IMR-90 (cell line): ENCODE data around the gene SLC16A5. TPM values are rescaled to one million over a fixed set of nuclear protein-coding genes. Genes with fewer than 3 reads are reported as not detected.
A peak's percentile ranks its signal among the peaks of the same experiment; 100 is the strongest.

Experiments
- ATAC-seq: fragments of 200-7000 bp; cut with Tn5 transposase; 2 replicates; pipeline ENCODE4 v1.9.1; 2020; ENCODE audit warnings: low read depth, mild to moderate bottlenecking, moderate library complexity
- BruUV-seq: library from RNA; stranded (reverse); fragments of 400-500 nt; replicated peaks from 2 replicates; lab custom pipeline; 2021; lab: Mats Ljungman, UMichigan
- CTCF ChIA-PET: fragments of 300-600 bp; formaldehyde crosslinking; extraction: SDS; loops from one replicate; lab custom pipeline; 2021; ENCODE audit warnings: antibody characterized with exemption; lab: Yijun Ruan, JAX
- POLR2A ChIA-PET: fragments of 300-600 bp; sonication (Branson Sonifier 250); formaldehyde crosslinking; loops from one replicate; lab custom pipeline; 2022; ENCODE audit warnings: antibody characterized with exemption; ENCODE audit not compliant: unreplicated experiment; lab: Charles Lee
- DNase-seq: peaks from one replicate; pipeline ENCODE4 v3.0.0; 2013
- H2AFZ ChIP-seq: replicated peaks from 2 replicates; pipeline ENCODE3; 2013; ENCODE audit warnings: low read length, mild to moderate bottlenecking; ENCODE audit not compliant: poor library complexity
- H2AK5ac ChIP-seq: 2 replicates; pipeline ENCODE4 v1.6.1; 2013; ENCODE audit warnings: low read depth, low read length, inconsistent platforms
- H2AK9ac ChIP-seq: replicated peaks from 2 replicates; pipeline ENCODE3; 2013; ENCODE audit warnings: mild to moderate bottlenecking, low read depth, low read length, moderate library complexity; ENCODE audit not compliant: poor library complexity
- H2BK120ac ChIP-seq: 2 replicates; pipeline ENCODE4 v1.6.1; 2013; ENCODE audit warnings: low read depth, low read length, inconsistent platforms
- H2BK15ac ChIP-seq: 3 replicates; pipeline ENCODE4 v1.6.1; 2013; ENCODE audit warnings: low read depth, low read length, inconsistent platforms
- H2BK20ac ChIP-seq: 2 replicates; pipeline ENCODE4 v1.6.1; 2013; ENCODE audit warnings: low read depth, mild to moderate bottlenecking, inconsistent platforms, low read length, moderate library complexity
- H2BK5ac ChIP-seq: 2 replicates; pipeline ENCODE4 v1.6.1; 2013; ENCODE audit warnings: mild to moderate bottlenecking, low read depth, low read length, inconsistent platforms; ENCODE audit not compliant: poor library complexity, severe bottlenecking
- H3K14ac ChIP-seq: replicated peaks from 2 replicates; pipeline ENCODE4 v1.6.1; 2013; ENCODE audit warnings: low read depth, low read length, inconsistent platforms
- H3K18ac ChIP-seq: 2 replicates; pipeline ENCODE4 v1.6.1; 2013; ENCODE audit warnings: low read depth, low read length, control low read depth
- H3K23ac ChIP-seq: 2 replicates; pipeline ENCODE4 v1.6.1; 2013; ENCODE audit warnings: low read depth, low read length, inconsistent platforms
- H3K27ac ChIP-seq: 2 replicates; pipeline ENCODE4 v1.5.1; 2013; ENCODE audit warnings: mild to moderate bottlenecking, control low read depth, low read length; ENCODE audit not compliant: insufficient read depth
- H3K27me3 ChIP-seq: 2 replicates; pipeline ENCODE4 v1.6.1; 2013; ENCODE audit warnings: low read length; ENCODE audit not compliant: control insufficient read depth, insufficient read depth
- H3K36me3 ChIP-seq: 2 replicates; pipeline ENCODE4 v1.6.1; 2013; ENCODE audit warnings: low read length, mixed read lengths; ENCODE audit not compliant: control insufficient read depth, insufficient read depth
- H3K4ac ChIP-seq: 2 replicates; pipeline ENCODE4 v1.6.1; 2013; ENCODE audit warnings: low read depth, low read length, inconsistent platforms
- H3K4me1 ChIP-seq: 2 replicates; pipeline ENCODE4 v1.6.1; 2013; ENCODE audit warnings: low read length, mixed read lengths; ENCODE audit not compliant: control insufficient read depth, insufficient read depth
- H3K4me2 ChIP-seq: 2 replicates; pipeline ENCODE4 v1.6.1; 2013; ENCODE audit warnings: low read depth, mild to moderate bottlenecking, control low read depth, low read length, moderate library complexity
- H3K4me3 ChIP-seq: 2 replicates; pipeline ENCODE4 v1.5.1; 2013; ENCODE audit warnings: low read depth, mild to moderate bottlenecking, control low read depth, low read length, moderate library complexity; ENCODE audit not compliant: insufficient read depth
- H3K56ac ChIP-seq: 2 replicates; pipeline ENCODE4 v1.6.1; 2013; ENCODE audit warnings: low read length, inconsistent platforms; ENCODE audit not compliant: insufficient read depth; ENCODE audit errors: extremely low read depth
- H3K79me1 ChIP-seq, 2 experiments: 2 replicates each; pipeline ENCODE4 v1.6.1; 2013; ENCODE audit warnings: low read length in 2 of 2, inconsistent platforms in 1 of 2, low read depth in 1 of 2
- H3K9ac ChIP-seq: 2 replicates; pipeline ENCODE4 v1.6.1; 2013; ENCODE audit warnings: low read depth, low read length, control low read depth
- H3K9me1 ChIP-seq: 2 replicates; pipeline ENCODE4 v1.6.1; 2013; ENCODE audit warnings: low read length, inconsistent platforms; ENCODE audit not compliant: insufficient read depth
- H3K9me3 ChIP-seq: 2 replicates; pipeline ENCODE4 v1.6.1; 2013; ENCODE audit warnings: low read length; ENCODE audit not compliant: control insufficient read depth, insufficient read depth
- H4K20me1 ChIP-seq: 2 replicates; pipeline ENCODE4 v1.6.1; 2013; ENCODE audit warnings: low read length, inconsistent platforms; ENCODE audit not compliant: insufficient read depth
- H4K5ac ChIP-seq: 2 replicates; pipeline ENCODE4 v1.6.1; 2013; ENCODE audit warnings: mild to moderate bottlenecking, low read depth, low read length, control low read depth
- H4K8ac ChIP-seq, 2 experiments: 2 replicates each; pipeline ENCODE4 v1.6.1; 2013; ENCODE audit warnings: low read depth in 2 of 2, low read length in 2 of 2, control low read depth in 1 of 2, inconsistent platforms in 1 of 2
- H4K91ac ChIP-seq: 2 replicates; pipeline ENCODE4 v1.6.1; 2013; ENCODE audit warnings: low read depth, low read length, inconsistent platforms; ENCODE audit not compliant: insufficient read depth
- CEBPB ChIP-seq: IDR thresholded peaks from 2 replicates; pipeline ENCODE4 v1.6.1; 2012; ENCODE audit warnings: low read depth, low read length, improper control_type of control experiment
- MXI1 ChIP-seq: IDR thresholded peaks from 2 replicates; pipeline ENCODE4 v1.6.1; 2012; ENCODE audit warnings: low read depth, mild to moderate bottlenecking, low read length, moderate library complexity, borderline replicate concordance
- RAD21 ChIP-seq: IDR thresholded peaks from 2 replicates; pipeline ENCODE4 v1.6.1; 2012; ENCODE audit warnings: low read length, improper control_type of control experiment
- WGBS, 2 experiments: methylation state at CpG; one replicate each; pipeline versions ENCODE4 v1.1.5 to v1.1.7; 2013; ENCODE audit warnings: missing lambda C conversion rate in 2 of 2; ENCODE audit not compliant: insufficient read length in 1 of 2; ENCODE audit errors: extremely low coverage in 2 of 2; 5-methylcytosine and 5-hydroxymethylcytosine counted together
- dilution Hi-C: fragments of 300-500 bp; cut with HindIII; formaldehyde crosslinking; loops from one replicate; pipeline ENCODE4 v1.14.3; 2018; ENCODE audit warnings: low sequenced_read_pairs; ENCODE audit not compliant: unreplicated experiment
- in situ Hi-C: fragments of 300-500 bp; cut with MboI; formaldehyde crosslinking; loops from 3 replicates; pipeline ENCODE4 v1.14.3; 2019; ENCODE audit warnings: low sequenced_read_pairs, inconsistent platforms, mixed read lengths
- intact Hi-C: fragments of 100-400 bp; cut with micrococcal nuclease; formaldehyde crosslinking; loops from 2 replicates; pipeline ENCODE4 v1.10.0; 2022
- polyA plus RNA-seq, 3 experiments: library from polyadenylated mRNA; depleted of rRNA; stranded (reverse); fragments of >200 nt; gene quantifications; 2 replicates each; pipeline ENCODE4 v1.2.3, GENCODE V29; 2012; ENCODE audit warnings: low replicate concordance in 1 of 3
- total RNA-seq: library from RNA; depleted of rRNA; stranded (reverse); fragments of >200 nt; gene quantifications from 2 replicates; pipeline ENCODE4 v1.2.3, GENCODE V29; 2012
- TF ChIP-seq, protein P1 (sequence below): conservative IDR thresholded peaks from 2 replicates; pipeline ENCODE4 v1.5.1; 2012; ENCODE audit warnings: mild to moderate bottlenecking, low read depth, low read length, improper control_type of control experiment

Gene SLC16A5
- total and polyA plus RNA-seq, 2 of the 4 experiments (the other 2 are of a cell fraction): 1.8 to 7.1 TPM

DNA sequence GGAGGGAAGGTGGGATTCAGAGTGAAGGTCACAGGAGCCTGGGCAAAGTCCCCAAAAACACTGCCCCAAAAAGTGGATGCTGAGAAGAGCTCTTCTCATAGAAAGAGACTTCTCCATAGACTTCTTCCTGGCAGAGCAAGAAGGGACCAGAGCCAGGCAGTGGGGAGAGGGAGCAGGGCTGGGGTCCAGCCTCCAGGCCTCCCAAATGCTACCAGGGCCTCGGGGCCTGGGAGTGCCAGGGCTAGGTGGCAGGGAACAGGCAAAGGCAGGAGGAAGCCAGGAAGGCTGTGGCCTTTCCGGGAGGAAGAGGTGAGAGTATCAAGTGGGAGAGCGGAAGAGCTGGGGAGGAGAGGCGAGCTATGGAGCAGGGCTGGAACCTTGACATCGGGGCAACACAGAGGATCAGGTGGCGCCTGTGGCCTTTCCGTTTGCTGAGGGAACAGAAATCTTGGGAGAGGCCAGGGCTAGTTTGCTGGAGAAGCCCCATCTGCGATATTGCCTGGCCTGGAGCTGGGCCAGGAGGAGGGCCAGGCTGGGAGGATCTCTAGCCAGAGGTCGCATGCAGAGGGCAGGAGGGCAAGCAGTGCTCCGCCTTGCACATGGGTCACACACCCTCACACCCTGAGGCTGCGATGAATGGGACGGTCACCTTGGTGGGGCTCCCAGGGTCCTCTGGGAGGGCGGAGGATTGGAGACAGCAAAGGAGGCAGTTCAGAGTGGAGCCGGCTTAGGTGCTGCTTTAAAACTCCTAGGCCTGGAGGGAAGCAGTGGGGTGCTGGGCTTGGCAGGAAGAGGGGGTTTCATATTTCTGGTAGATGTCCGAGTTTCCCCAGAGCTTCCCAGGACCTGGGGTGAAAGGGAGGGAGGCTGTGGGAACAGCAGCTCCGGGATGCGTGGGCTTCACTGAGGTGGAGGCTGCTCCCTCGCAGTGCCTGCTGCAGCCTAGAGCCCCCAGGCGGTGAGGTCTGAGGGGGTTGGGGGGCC, 3.4 kb downstream of the SLC16A5 start:
- H2BK5ac ChIP-seq: no peak overlapping the region
- H3K79me1 ChIP-seq: peaks cover 0 to 34% of the 10 kb centered on the region in 2 experiments; a peak in 3 of 4 replicates
- POLR2A ChIA-PET: no interaction called here
- WGBS, 2 experiments: 46% methylated on average over 5 of the region's 19 CpGs; no CpG with 5 or more reads in 1 of the 2 experiments
- H2BK20ac ChIP-seq: no peak overlapping the region
- H3K4me2 ChIP-seq: no peak overlapping the region; the same call in 1 of the 2 replicates
- peak overlapping the region; percentile 86 for H2AK5ac ChIP-seq
- peak overlapping the region; percentile 81 for H2AFZ ChIP-seq
- no peaks in the 10 kb centered on the region; the same call in 1 of the 2 replicates for H4K20me1 ChIP-seq
- H3K4me1 ChIP-seq: peaks cover 26% of the 10 kb centered on the region
- no peak for TF ChIP-seq RAD21
- no peak for TF ChIP-seq MXI1
- no peak for TF ChIP-seq CEBPB
- TF ChIP-seq, protein P1, sequence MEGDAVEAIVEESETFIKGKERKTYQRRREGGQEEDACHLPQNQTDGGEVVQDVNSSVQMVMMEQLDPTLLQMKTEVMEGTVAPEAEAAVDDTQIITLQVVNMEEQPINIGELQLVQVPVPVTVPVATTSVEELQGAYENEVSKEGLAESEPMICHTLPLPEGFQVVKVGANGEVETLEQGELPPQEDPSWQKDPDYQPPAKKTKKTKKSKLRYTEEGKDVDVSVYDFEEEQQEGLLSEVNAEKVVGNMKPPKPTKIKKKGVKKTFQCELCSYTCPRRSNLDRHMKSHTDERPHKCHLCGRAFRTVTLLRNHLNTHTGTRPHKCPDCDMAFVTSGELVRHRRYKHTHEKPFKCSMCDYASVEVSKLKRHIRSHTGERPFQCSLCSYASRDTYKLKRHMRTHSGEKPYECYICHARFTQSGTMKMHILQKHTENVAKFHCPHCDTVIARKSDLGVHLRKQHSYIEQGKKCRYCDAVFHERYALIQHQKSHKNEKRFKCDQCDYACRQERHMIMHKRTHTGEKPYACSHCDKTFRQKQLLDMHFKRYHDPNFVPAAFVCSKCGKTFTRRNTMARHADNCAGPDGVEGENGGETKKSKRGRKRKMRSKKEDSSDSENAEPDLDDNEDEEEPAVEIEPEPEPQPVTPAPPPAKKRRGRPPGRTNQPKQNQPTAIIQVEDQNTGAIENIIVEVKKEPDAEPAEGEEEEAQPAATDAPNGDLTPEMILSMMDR: no peak
- peaks cover 22% of the 10 kb centered on the region for H3K9me1 ChIP-seq
- DNase-seq (no peak), ATAC-seq (no peak)
- no peak overlapping the region for H3K4ac ChIP-seq
- H3K9me3 ChIP-seq: no peaks in the 10 kb centered on the region
- peak overlapping the region; percentile 11 for H4K91ac ChIP-seq
- no peak overlapping the region; the same call in 1 of the 2 replicates for H3K18ac ChIP-seq
- H2AK9ac ChIP-seq: peak overlapping the region; percentile 93
- H3K36me3 ChIP-seq: no peaks in the 10 kb centered on the region
- dilution Hi-C loops: no loop called here
- BruUV-seq: no TSS peak
- no peak overlapping the region for H2BK120ac ChIP-seq
- H3K27ac ChIP-seq: no peak overlapping the region
- intact Hi-C loops: no loop called here
- no peak overlapping the region for H2BK15ac ChIP-seq
- no peak overlapping the region for H3K9ac ChIP-seq
- in situ Hi-C loops: no loop called here
- no peak overlapping the region for H3K56ac ChIP-seq
- H4K8ac ChIP-seq: no peak overlapping the region
- no peak overlapping the region for H3K23ac ChIP-seq
- no peak overlapping the region for H3K4me3 ChIP-seq
- H3K14ac ChIP-seq: 0 out of 2 replicates have a peak overlapping the region, but pooled peaks have one; percentile 19
- CTCF ChIA-PET: interaction anchor here (1.4 kb wide), 1 partner anchor 14 kb away, joined by 7 read pairs; no protein-coding TSS in a partner anchor
- no peak overlapping the region; the same call in 1 of the 2 replicates for H4K5ac ChIP-seq
- H3K27me3 ChIP-seq: no peaks in the 10 kb centered on the region
